DMS 273 treated with DMSO at 0.1 percent for 48 hours (cell line): Measurements from ENCODE around the gene TMEM91.
A peak's percentile ranks its signal among the peaks of the same experiment; 100 is the strongest.
"Not testable (repeated sequence)": the region's sequence is repeated elsewhere in the genome, so short reads cannot be mapped to it uniquely, and the experiment has no call there.

Experiments
- DNase-seq: peaks from one replicate; lab custom pipeline; 2025; lab: John Stamatoyannopoulos, UW

TMEM91 gene

DNA sequence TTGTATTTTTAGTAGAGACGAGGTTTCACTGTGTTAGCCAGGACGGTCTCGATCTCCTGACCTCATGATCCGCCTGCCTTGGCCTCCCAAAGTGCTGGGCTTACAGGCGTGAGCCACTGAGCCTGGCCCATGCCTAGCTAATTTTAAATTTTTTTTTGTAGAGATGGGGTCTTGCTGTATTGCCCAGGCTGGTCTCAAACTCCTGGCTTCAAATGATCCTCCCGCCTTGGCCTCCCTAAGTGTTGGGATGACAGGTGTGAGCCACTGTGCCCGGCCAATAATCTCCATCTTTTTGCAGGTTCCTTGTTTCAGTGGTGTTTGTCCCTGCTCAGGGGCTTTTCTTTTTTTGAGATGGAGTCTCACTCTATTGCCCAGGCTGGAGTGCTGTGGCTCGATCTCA is 5.2 kb downstream of the TMEM91 start:
- DNase-seq = not testable (repeated sequence)

DNA sequence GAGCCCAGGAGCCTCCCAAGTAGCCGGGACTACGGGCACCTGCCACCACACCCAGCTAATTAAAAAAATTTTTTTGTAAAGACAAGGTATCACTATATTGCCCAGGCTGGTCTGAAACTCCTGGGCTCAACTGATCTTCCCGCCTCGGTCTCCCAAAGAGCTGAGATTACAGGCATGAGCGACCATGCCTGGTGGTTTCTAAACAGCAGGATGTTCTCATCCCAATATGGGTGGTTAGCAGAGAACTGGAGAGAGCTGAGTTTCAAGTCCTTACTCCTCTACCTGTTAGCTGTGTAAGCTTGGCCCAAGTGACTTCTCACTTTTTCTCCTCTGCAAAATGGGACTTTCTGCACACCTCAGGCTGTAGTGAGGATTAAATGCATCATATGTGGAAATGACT is 8.0 kb downstream of the TMEM91 start:
- no peak for DNase-seq

DNA sequence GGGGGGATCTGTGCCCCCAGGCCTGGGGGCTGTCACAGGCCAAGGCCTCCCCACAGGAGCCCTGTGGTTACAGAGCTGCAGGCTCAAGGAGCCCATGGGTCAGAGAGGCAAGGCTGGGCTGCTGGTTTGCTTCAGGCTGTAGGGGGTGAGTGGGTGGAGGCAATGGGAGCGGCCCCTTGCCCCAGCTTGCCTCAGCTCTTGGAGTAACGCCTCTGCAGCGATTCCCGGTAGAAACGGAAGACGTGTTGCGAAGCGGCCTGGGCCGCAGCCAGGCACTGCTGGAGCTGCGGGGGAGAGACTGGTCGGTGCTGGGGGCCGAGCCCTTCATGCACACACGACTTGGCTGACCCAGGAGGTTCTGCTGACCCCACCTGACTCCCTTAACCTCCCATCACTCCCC is 10.1 kb downstream of the TMEM91 start:
- DNase-seq = no peak

DNA sequence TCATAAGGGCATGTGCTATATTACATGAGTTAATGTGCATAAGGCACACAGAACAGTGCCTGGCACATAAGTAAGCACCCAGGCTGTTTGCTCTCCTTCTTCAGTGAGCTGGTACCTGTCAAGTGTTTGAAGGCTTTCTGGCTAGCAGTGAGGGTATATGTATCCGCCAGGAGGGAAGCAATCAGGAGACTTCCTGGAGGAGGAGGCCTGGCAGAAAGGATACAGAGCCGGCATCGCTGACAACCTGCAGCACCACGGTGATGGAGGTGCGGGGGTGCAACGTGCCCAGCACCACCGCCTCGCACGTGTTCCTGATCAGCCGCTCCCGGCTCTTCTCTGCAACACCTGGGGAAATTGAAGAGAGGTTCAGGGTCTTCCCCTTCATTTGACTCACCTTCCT is 15.3 kb downstream of the TMEM91 start:
- no peak for DNase-seq

DNA sequence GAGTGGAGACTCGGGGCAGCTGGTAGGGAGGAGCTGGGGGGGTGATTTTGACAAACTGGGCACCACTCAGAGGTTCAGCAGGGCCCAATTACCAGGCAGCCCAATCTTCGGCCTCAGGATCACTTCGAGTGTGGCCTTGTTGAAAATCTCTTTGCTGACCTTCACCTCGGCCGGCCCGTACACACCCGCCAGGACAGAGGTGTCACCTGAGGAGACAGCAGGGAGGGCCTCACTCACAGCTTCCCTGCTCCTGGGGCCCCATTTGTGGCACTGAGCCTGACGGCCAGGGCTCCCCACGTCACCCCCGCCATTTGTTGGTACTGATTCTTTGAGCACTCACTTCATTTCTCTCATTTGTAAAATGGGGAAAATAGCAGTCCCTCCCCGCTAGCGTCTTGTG is 16.4 kb downstream of the TMEM91 start:
- no peak for DNase-seq

DNA sequence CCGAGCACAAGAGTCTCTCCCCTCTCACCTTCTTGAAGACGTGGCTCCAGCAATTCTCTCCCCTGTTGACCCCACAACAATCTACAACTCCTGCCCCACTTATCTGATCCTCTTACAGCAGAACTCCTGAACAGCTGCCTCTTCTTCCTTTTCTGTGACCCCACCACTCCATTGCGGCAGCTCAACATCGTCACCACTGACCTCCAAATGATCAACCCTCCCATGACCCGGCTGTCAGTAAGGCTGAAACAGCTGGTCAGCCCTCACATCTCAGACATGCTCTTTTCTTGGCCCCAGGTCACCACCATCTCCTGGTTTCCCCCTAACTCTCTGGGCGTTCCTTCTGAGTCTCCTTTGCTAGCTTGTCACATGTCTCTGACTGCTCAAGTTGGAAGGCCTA is 19.0 kb downstream of the TMEM91 start:
- DNase-seq = no peak

DNA sequence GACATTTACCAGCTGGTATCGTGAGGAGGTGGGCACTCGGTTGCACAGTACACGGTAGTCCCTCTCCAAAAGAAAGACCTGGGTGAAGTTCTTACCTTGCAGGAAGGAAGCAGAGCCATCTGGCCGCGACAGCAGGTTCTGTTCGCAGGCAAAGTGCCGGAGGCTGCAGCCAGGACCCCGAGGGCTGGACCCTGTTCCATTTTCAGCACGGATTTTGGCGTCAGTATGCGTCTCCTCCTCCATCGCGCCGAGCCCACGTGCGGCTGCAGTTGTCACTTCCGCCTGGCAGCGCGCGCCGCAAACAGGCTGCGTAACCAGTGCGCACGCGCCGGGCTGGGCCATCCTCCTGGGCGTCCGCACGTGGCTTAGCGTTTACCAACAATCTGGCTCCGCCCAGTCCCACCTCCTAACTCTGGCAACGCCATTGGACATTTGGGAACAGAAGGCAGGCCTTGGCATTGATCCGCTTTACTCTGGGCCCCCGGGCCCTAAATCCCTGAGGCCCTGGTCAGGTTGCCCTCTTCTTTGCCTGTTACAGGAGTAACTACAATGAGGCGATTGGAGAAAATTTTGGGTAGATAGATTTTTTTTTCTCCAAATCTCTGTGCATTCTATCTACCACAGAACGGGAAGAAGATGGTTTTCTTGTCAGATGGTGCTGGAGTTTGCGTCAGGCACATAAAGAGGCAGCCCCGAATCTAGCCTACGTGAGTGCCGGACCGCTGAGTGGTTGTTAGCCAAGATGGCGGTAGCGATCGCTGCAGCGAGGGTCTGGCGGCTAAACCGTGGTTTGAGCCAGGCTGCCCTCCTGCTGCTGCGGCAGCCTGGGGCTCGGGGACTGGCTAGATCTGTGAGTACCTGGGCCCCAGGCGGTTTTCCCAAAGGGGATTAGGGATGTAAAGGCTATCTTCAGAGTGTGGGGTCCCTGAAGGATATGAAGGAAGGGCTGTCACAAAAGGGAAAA is 21.0 kb downstream of the TMEM91 start, which contains the start of the genes BCKDHA and EXOSC5:
Gene BCKDHA, plus strand, starts transcription at position 733 of the 964 bp plus-strand sequence. Its CDS starts 10 bp downstream, at position 743.
Gene EXOSC5, minus strand, starts transcription at position 274 of the 964 bp plus-strand sequence. Its CDS starts 31 bp downstream, at position 243.
- peak; percentile 98 for DNase-seq

DNA sequence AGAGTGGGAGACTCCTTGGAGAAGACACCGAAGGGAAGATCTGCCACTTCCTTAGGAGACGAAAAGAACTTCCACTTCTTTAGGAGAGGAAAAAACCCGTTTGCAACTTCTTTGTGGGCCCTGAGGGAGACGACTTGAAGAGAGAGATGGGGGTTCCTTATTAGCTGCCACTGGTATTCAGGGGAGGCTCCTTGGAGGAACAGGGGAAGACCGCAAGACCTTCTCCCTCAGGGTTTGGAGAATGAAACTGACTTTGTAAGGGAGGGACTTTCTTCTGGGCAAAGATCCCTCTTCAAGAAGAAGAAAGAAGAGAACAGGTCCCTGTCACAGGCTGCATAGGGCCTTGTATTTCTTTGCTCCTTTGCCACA is 21.7 kb downstream of the TMEM91 start:
- DNase-seq = no peak

DNA sequence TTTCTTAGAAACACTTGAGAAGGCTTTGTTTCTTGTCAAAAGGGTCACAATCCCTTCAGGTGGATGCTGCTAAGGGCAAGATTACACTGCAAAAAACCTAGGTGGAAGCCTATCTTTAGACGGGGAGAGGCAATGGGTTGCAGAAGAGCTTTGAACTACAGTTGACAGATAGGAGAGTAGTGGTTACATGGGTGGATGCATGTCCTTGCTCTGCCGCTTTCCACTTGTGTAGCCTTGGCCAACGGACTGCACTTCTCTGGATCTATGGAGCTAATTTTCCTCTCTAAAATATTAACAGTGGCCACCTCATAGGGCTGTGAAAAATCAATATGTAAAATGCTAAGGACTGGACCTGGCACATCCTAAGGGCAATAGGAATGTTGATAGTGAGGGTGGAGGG is 22.3 kb downstream of the TMEM91 start:
- no peak for DNase-seq

DNA sequence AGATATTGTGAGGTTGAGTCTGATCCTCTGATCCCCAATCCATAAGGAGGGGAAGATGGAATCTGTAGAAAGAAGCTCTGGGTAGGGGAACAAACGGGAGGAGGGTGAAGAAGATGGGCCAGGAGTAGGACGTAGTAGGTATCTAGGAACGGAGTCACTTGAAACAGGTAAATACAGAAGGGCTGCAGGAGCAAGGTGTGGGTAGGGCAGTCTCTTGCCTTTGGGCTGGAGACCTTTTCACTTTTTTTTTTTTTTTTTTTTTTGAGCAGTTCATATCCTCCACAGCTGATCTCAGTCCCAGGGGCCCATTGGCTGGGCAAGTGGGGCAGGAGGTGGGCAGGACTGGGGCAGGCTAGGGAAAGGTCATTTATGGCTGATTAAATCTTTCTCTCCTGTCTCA is 22.8 kb downstream of the TMEM91 start:
- no peak for DNase-seq

DNA sequence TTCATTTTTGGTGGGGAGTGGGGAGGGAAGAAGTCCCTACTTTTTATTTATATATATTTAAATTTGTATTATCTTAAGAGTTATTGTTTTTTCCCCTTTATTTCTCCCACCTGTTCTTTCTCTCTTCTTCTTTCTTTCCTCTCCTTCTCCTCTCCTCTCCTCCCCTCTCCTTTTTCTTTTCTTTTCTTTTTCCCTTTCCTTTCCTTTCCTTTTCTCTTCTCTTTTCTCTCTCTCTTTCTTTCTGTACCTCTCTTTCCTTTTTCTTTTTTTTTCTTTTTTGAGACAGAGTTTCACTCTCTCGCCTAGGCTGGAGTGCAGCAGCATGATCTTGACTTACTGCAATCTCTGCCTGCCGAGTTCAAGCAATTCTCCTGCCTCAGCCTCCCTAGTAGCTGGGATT is 23.2 kb downstream of the TMEM91 start:
- DNase-seq = no peak

DNA sequence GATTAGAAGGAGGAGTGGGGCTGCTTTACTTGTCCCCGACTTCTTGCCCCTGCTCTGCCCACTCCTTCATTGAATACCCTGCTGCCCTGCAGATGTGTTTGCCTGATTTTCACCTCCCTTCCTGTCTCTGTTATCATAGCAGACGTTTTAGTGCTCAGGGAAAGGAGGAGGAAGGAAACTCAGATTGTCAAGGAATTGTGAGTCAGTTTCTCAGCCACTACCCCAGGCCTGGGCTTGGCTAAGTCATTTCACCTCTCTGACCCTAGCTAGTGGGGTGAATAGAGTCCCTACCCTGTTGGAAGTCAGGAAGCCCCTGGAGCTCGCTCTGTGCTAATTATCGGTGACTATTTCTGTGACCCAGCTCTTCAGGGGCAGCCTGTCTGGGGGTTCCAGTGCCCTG is 25.1 kb downstream of the TMEM91 start:
- no peak for DNase-seq

GRCh38 chr19:41402010-41402409 is 25.7 kb downstream of the TMEM91 start:
- DNase-seq = no peak

GRCh38 chr19:41403181-41403970 is 27.0 kb downstream of the TMEM91 start:
- DNase-seq = no peak

GRCh38 chr19:41405776-41406175 is 29.4 kb downstream of the TMEM91 start:
- no peak for DNase-seq

GRCh38 chr19:41407271-41407670 is 30.9 kb downstream of the TMEM91 start:
- DNase-seq = no peak

GRCh38 chr19:41408256-41408655 is 31.9 kb downstream of the TMEM91 start:
- DNase-seq = no peak

GRCh38 chr19:41408846-41409245 is 32.5 kb downstream of the TMEM91 start:
- not testable (repeated sequence) for DNase-seq

- no peak for DNase-seq
These were observed 33.0 kb downstream of the TMEM91 start for GRCh38 chr19:41409288-41409687.

DNA sequence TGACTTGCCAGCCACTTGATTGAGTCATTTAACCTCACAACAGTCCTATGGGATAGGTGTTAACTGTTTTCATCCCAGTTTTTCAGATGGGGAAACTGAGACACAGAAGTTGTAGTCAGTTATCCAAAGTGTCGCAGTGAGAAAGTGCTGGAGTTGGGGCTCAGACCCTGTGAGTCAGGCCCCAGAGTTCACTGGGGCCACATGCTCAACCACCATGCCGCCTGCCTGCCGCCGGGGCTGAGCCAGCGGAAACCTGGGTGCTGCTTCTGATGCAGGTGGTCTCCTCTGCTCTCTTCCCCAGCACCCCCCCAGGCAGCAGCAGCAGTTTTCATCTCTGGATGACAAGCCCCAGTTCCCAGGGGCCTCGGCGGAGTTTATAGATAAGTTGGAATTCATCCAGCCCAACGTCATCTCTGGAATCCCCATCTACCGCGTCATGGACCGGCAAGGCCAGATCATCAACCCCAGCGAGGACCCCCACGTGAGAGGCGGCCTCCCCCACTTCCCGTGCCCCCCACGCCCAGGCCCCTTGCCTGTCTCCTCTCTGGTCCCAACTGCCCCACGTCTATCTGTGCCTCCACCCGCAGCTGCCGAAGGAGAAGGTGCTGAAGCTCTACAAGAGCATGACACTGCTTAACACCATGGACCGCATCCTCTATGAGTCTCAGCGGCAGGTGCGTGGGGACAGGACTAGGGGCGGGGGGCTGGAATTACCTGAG is 34.2 kb downstream of the TMEM91 start:
- no peak for DNase-seq

DNA sequence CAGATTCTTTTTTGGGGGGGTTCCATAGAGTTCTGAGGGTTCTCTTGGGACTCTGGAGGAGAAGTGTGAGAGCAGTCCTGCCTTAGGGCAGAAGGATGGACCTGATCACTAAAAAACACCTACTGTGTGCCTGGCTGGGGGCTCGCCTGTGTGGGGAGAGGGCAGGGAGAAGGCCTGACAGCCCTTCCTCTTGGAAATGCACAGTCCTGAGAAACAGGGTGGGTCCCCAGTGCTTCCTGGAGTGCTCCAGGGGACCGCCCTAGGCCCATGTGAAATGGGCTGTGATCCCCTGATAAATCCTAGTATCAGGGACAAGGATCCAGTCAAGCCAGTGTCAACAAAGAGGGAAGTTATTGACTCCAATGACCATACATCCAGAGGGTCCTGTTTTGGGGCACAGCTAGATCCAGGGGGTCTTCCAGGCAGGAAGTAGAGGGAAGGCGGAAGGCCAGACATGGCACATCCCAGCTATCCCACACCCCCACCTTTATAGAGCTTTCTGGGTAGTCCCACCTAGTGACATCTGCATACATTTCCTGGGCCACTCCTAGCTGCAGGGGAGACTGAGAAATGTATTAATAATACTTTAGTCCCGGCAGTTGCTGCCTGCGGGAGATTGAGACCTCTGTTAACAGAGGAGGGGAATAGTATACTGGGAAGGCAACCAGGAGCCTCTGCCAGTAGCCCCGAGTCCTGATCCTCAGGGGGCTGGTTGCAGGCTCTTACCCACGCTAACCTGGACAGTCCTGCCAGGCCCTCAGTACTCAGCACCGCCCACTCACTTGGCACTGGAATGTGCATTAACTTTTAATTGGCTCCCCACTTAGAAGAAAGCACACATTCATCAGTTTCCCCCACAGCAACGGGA is 35.0 kb downstream of the TMEM91 start:
- DNase-seq = no peak
